ENCODE measurements around the gene ATXN1. TPM values are rescaled to one million over a fixed set of nuclear protein-coding genes. Genes with fewer than 3 reads are reported as not detected.
A peak's percentile ranks its signal among the peaks of the same experiment; 100 is the strongest.

The ATXN1 gene
- total RNA-seq, 4 donors from 2014 or later: 38.7 to 78.3 (median 62.6) TPM

- Histone ChIP-seq H3K9me3 (no peaks in the 10 kb centered on the region), H3K36me3 (peaks cover 0 to 60% of the 10 kb centered on the region in 2 donors), H3K27ac (no peak overlapping the region), H3K27me3 (no peaks in the 10 kb centered on the region), H3K4me3 (no peak overlapping the region), H3K4me1 (no peaks in the 10 kb centered on the region)
- TF ChIP-seq EP300 (IDR thresholded peaks at IDR 0.05): no peak
- TF ChIP-seq POLR2AphosphoS5 (IDR thresholded peaks at IDR 0.05): no peak
- TF ChIP-seq POLR2A (IDR thresholded peaks at IDR 0.05): no peak
- TF ChIP-seq CTCF (IDR thresholded peaks at IDR 0.05): no peak
- ATAC-seq: no peak
- 70 to 82% methylated on average over 6 to 8 of the region's 8 CpGs for WGBS, 2 donors (ENCODE audit: low coverage in 1 of 2)
Measured at GRCh38 chr6:16292942-16293341, 468.3 kb downstream of the ATXN1 start.

DNA sequence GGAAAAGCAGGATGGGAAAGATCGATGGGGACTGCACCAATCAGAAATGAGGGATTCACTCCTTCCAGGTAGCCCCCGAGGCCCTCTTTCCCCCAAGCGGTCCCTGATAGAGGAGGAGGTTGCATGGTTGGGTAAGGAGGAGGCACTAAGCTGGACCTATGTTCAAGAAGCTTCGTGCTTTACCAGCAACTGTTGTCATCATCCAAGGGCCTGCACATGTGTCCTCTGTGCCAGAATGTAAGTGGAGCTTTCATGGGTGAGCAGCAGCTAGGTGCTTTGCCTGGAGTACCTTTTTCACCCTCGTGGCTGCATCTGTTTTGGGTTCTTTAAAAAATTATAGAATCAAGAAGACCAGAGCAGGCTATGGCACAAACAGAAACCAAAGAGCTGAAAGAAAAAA lies 468.8 kb downstream of the ATXN1 start:
- no peak overlapping the region for H3K27ac ChIP-seq
- no peak overlapping the region for H3K4me3 ChIP-seq
- ATAC-seq: no peak
- H3K36me3 ChIP-seq: peaks cover 0 to 59% of the 10 kb centered on the region in 2 donors
- TF ChIP-seq CTCF (IDR thresholded peaks at IDR 0.05): no peak
- TF ChIP-seq EP300 (IDR thresholded peaks at IDR 0.05): no peak
- no peak for TF ChIP-seq POLR2A (IDR thresholded peaks at IDR 0.05)
- TF ChIP-seq POLR2AphosphoS5 (IDR thresholded peaks at IDR 0.05): no peak
- H3K4me1 ChIP-seq: no peaks in the 10 kb centered on the region
- WGBS, 2 donors (ENCODE audit: low coverage in 1 of 2): 78 to 93% methylated on average over 4 to 5 of the region's 5 CpGs
- no peaks in the 10 kb centered on the region for H3K9me3 ChIP-seq
- H3K27me3 ChIP-seq: no peaks in the 10 kb centered on the region

DNA sequence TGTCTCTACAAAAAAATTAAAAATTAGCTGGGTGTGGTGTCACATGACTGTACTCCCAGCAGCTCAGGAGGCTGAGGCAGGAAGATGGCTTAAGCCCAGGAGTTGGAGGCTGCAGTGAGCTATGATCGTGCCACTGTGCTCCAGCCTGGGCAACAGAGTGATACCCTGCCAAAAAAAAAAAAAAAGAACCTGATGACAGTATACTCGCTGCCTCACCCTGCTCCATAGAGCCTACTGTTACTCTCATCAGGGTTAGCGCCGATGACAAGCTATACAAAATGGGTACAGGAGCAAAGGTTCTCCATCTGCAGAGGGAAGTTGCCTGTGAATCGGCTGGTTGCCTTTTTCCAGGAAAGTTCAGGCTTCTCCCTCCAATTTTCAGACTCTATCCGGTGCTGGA lies 469.5 kb downstream of the ATXN1 start:
- TF ChIP-seq POLR2A (IDR thresholded peaks at IDR 0.05): no peak
- no peaks in the 10 kb centered on the region for H3K9me3 ChIP-seq
- no peak overlapping the region for H3K4me3 ChIP-seq
- H3K27me3 ChIP-seq: no peaks in the 10 kb centered on the region
- H3K27ac ChIP-seq: no peak overlapping the region
- 81 to 83% methylated on average over 4 to 6 of the region's 6 CpGs for WGBS, 2 donors (ENCODE audit: low coverage in 1 of 2)
- ATAC-seq: no peak
- no peaks in the 10 kb centered on the region for H3K4me1 ChIP-seq
- peaks cover 0 to 63% of the 10 kb centered on the region in 2 donors for H3K36me3 ChIP-seq

DNA sequence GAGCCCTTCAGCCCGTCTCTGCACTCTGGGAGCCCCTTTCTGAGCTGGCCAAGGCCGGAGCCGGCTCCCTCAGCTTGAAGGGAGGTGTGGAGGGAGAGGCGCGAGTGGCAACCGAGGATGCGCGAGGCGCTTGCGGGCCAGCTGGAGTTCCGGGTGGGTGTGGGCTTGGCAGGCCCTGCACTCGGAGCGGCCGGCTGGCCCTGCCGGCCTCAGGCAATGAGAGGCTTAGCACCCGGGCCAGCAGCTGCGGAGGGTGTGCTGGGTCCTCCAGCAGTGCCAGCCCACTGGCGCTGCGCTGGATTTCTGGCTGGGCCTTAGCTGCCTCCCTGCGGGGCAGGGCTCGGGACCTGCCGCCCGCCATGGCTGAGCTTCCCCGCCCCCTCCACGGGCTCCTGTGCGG lies 473.1 kb downstream of the ATXN1 start:
- ATAC-seq: no peak
- H3K9me3 ChIP-seq: no peaks in the 10 kb centered on the region
- no peak overlapping the region for H3K27ac ChIP-seq
- H3K4me3 ChIP-seq: no peak overlapping the region
- H3K36me3 ChIP-seq: peaks cover 0 to 46% of the 10 kb centered on the region in 2 donors
- TF ChIP-seq POLR2A (IDR thresholded peaks at IDR 0.05) (no peak), POLR2AphosphoS5 (IDR thresholded peaks at IDR 0.05) (no peak), EP300 (IDR thresholded peaks at IDR 0.05) (no peak), CTCF (IDR thresholded peaks at IDR 0.05) (no peak)
- no peaks in the 10 kb centered on the region for H3K4me1 ChIP-seq
- no peaks in the 10 kb centered on the region for H3K27me3 ChIP-seq
- WGBS, 2 donors (ENCODE audit: low coverage in 1 of 2): no CpG with 5 or more reads among the region's 26 CpGs

- no peaks in the 10 kb centered on the region for H3K4me1 ChIP-seq
- no peak overlapping the region for H3K27ac ChIP-seq
- ATAC-seq: no peak
- TF ChIP-seq EP300 (IDR thresholded peaks at IDR 0.05) (no peak), CTCF (IDR thresholded peaks at IDR 0.05) (peak in 2 of 4 experiments; percentile 29 to 62)
- peaks cover 0 to 42% of the 10 kb centered on the region in 2 donors for H3K36me3 ChIP-seq
- WGBS, 2 donors (ENCODE audit: low coverage in 1 of 2): 45 to 76% methylated on average over 3 to 11 of the region's 15 CpGs
- no peaks in the 10 kb centered on the region for H3K9me3 ChIP-seq
- no peaks in the 10 kb centered on the region for H3K27me3 ChIP-seq
- H3K4me3 ChIP-seq: no peak overlapping the region
Measured at GRCh38 chr6:16286151-16286522, 475.1 kb downstream of the ATXN1 start.

Measured in gastroesophageal sphincter (tissue), 4 donors.